ENCODE data around the gene ACO2.

The ACO2 gene

DNA sequence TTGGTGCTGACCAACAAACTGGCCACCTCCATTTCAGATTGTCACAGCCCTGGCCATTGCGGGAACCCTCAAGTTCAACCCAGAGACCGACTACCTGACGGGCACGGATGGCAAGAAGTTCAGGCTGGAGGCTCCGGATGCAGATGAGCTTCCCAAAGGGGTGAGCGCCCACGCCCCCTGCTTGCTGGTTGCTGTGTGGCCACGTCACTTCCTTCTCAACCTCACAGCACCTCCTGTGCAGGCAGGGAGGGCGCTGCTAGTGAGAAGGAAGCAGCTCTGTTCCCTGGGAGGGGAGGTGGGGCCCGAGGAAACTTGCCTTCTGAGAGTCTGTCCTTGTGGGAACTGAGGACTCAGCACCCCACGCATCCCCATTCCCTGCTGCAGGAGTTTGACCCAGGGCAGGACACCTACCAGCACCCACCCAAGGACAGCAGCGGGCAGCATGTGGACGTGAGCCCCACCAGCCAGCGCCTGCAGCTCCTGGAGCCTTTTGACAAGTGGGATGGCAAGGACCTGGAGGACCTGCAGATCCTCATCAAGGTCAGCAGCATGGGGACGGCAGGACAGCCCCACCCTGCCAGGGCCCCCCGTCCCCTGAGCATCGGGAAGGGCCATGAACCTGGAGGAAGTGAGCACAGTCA, 56.0 kb downstream of the ACO2 start:
- DNase-seq: peak; percentile 82

DNA sequence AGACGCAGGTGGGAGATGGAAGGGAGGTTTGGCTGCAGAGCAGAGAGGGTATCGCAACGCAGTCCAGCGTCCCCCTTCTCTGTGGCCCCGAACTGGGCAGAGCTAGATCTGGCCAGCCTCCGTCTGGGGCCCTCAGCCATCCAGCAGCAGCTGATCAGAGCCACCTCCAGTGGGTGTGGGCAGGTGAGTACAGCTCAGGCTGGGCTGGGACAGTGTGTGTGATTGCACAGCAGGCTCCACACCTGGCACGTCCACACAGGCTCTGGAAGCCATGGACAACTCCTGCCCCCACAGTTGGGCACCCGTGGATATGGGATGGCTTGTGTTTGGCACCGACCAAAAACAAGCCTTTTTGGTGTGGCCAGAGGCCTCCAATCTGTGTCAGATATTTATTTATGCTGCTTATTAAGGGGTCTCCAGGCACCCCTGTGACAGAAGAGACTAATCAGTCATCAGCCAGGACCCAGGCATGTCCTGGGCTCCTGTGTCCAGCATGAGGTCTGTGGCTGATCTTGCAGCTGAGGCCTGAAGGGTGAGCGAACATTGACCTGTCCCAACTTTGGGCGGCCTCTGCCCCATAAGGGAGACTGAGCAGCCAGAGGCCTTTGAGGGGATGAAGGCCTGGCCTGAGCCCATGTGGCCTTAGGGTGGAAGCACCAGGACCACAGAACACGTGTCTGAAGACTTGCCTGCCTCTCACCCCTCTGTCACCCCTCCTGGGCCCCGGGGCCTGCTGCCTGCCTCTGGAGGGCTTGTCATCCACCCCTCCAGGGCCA, 56.7 kb downstream of the ACO2 start:
- DNase-seq: no peak

DNA sequence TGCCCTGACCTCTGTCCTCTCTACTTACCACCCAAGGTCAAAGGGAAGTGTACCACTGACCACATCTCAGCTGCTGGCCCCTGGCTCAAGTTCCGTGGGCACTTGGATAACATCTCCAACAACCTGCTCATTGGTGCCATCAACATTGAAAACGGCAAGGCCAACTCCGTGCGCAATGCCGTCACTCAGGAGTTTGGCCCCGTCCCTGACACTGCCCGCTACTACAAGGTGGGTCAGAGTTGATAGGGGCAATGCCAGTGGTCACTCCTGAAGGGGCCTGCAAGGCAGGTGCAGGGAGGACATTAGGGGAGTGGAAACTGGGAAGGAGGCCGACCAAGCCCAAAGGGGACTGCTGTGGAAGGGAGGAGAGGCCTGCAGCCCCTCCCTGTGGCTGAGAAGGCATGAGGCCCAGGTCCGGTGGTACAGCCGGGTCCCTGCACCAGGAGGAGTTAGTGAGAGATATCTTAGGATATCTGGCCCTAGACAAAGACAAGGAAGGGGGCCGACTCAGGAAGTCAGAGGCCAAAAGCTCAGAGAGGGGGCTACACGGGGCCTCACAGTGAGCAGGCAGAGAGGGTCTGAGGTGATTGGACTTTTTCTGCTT, 57.4 kb downstream of the ACO2 start:
- DNase-seq: no peak

DNA sequence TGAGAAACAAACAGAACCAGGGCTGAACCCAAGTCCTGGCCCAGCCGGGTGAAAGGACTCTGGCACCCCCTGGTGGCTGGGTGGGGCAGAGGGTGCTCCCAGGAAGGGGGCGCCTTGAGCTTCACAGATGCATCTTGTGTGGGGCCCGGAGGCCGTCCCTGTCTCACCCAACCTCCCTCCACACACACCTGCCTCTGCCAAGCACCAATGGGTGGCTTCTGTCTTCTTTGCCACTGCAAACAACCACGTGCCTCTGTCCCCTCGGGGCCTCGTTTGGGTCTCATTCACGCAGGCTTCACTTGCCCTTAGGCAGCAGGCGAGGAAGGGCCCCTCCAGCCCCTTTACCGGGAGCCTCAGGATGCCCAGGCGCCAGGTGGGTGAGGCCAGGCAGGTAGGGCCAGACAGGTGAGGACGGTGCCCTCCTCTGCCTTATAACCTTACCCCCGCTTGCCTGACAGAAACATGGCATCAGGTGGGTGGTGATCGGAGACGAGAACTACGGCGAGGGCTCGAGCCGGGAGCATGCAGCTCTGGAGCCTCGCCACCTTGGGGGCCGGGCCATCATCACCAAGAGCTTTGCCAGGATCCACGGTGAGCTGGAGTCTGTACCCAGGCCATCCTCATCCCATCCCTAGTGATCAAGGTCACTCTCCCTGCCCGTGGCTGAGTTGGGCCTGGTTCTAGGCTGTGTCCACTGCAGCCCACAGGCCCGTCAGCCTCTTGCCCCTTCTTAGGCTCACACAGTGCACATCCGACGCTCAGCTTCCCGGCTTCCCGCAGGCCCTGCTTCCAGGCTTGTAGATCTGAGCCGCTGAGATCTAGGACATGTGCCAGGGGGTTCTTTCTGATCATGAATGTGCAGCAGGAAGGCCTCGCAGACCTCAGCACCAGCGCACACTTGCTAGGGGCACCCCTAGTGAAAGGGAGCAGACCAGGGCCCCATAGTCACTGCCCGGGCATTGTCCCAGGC, 58.2 kb downstream of the ACO2 start:
- DNase-seq: peak; percentile 72

DNA sequence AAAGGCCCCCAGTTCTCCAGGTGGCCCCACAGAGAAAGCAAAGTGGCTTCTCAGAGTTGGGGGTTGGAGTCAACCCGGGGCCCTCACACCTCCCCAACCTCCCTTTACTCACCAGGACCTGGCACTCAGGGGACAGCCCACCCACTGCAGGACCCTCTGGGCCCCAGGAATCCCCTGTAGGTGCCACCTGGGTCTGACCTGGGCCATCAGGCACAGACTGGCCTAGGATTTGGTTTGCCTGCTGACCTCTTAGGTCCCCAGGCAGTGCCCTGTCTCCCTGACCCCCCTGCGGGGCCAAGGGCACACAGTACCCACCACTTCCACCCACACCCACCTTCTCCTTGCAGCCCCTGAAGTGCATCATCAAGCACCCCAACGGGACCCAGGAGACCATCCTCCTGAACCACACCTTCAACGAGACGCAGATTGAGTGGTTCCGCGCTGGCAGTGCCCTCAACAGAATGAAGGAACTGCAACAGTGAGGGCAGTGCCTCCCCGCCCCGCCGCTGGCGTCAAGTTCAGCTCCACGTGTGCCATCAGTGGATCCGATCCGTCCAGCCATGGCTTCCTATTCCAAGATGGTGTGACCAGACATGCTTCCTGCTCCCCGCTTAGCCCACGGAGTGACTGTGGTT, 59.3 kb downstream of the ACO2 start:
- no peak for DNase-seq

DNA sequence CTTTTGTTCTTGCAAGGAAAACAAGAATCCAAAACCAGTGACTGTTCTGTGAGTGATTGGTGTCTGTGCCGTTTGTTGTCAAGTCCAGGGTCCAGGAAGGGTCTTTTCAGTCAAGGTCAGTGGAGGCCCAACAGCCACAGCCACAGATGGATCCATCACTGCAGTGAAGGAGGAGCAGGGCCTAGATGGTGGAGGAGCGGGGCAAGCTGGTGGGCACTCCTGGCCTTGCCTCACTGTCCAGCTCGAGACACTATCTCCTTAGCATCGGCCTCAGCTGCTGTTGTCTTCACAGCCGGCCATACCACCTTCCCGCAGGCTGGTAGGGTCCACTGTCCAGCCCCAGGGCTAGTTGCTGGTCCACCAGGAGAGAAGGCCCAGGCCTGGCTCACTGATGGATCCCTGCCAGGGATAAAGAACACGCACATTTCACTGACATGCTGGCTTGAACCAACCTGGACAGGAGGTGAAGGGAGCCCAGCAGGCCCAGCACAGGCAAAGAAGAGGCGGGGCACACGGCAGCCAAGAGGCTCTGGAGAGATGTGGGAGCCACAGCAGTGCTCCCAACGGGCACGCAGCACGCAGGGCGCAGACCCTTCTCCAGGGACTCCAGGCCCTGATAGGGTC, 60.1 kb downstream of the ACO2 start:
- no peak for DNase-seq

DNA sequence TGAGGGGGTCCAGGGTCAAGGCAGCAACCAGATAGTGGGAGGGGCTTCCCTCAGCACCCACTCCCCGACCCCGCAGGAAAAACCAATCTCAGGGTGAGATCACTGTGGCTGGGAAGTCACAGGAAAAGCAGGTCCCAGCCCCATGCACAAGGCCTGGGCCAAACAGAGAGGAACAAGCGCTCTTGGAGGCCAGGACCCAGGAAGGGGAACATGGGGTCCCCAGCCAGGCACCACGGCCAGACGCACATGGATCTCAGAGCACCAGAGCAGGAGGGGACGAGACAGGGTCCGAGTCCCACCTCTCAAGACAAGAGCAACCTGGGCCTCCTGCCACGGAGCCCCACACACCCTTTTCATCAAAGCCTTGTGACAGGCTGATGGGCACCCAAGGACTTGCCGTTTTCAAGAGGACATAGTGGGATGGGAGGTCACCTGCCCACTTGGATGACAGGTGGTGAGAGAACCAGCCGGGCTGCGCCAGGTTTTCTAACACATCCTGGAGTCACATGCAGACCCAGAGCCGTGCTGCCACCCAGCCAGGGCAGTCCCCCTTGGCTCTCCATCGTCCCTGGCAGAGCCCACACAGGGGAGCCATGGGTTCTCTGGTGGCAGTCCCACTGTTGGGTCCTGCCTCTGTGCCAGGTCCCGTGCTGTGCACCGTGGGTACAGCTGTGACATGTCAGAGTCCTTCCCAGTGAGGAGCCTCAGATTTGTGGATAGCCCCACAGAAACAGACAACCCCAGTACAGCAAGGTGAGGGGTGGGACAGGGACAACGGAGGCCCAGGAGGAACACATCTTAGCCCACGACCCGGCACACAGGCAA, 62.2 kb downstream of the ACO2 start:
- DNase-seq: no peak

DNA sequence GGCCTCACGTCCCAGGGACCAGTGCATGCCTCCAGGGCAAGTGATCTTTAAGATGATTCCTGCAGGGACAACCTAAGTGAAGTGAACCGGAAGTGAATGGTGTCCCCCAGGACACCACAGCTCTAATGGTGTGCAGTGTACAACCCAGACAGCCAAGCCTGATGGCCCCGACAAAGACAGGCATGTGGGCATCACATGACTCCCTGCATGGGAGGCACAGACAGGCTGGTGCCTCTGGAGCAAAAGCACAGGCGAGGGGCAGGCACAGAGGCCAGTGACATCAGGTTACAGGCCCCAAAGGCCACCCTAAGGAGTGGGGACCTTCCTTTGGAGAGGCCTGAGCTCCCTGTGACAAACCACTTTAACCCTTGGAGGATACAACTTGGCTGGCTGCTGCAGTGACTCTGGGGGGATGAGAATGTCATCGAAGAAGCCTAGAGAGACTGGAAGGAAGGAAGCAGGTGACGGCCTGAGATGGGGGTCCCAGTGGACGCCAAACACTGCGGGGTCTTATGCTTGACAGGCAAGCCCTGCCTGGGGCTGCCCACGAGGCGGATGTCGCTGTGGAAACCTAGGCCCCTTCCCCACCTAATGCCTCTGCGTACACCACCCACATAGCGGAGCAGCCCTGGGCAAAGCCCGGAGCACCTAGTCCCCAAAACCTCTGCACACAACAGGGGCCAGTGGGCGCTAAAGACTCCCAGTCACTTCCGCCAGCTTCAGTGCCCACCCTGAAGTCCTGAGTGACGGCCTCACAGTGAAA, 63.0 kb downstream of the ACO2 start:
- DNase-seq: no peak

DNA sequence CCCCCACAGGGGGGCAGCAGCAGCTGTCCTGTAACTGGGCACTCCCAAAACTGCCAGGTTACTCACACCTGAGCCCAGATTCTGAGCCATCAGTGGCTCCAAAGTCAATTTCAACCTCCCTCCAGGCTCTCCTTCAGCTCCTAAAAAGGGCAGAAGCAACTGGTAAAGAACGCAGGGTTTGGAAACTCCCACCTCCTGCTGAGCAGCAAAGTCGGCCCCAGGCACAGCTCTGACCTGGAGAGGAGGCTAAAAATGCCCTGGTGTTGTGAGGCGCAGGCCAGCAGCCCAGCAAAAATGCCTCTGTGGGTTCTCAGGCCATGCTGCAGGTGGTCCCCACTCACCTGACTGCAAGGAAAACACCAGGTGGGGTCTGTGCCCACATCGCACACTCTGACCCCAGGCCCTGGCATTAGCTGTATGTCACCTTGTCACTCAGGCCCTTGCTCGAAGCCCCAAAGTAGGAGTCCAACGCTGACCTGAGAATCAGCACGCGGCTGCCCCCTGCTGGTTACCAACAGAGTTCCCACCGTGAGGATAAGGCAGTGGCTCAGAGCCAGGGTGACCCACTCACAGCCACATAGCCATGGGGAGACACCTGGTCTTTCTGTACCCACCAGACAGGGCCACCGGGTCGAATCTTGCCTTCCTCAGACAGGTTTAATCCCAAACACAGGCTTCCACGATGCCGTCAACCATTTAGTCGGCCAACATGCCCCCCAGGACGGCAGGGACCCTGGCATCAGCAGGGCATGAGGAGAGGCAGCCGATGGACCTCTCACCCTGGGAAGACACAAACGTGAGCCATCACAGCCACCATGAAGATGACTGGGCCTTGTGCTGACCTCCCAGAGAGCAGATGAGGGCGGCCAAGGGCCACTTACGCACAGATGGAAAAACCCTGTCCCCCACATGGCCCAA, 64.2 kb downstream of the ACO2 start:
- DNase-seq: peak; percentile 75

DNA sequence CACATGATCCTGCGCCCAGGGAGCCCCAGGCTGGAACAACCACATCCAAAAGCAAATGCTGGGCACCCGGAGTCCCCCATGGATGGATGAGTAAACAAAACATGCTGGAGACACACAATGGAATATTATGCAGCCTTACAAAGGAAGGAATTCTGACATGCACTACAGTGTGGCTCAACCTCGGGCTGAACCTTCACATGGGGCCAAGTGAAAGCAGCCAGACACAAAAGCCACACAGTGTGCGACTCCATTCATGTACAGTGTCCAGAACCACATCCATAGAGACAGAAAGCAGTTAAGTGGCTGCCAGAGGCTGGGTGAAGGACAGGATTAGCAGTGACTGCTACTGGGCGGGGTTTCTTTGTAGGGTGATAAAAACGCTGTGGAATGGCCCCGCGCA, 65.3 kb downstream of the ACO2 start:
- DNase-seq: no peak

DNA sequence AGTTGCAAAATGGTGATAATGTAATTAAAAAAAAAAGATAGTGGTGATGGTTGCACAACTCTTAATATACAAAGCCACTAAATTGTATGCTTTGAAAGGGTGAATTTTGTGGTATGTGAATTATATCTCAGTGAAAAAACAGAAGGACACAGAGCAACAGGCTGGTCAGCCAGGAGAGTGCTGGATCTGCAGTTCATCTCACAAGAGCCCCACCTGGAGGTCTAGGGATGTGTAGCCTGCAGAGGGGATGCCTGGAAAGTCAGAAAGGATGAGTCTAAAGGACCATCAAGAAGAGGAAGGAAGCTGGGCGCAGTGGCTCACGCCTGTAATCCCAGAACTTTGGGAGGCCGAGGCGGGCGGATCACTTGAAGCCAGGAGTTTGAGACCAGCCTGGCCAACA, 66.3 kb downstream of the ACO2 start:
- no peak for DNase-seq

DNA sequence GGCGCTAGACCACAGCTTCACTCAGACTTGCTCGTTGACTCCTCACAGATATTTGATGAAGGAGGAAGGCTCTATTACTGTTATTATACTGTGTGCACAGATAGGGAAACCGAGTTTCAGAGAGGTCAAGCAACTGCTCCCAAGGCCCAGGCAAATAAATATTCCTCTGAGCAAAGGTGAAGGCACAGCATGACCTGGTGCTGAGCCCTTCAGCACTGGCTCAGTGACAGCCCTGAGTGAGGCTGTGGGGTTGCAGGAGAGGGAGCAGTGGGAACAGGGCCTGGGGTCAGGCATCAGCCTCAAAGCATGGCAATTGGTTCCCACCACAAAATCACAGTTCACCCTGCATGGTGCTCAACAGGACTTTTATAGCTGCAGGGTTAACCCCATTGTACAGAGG, 68.3 kb downstream of the ACO2 start:
- no peak for DNase-seq

DNA sequence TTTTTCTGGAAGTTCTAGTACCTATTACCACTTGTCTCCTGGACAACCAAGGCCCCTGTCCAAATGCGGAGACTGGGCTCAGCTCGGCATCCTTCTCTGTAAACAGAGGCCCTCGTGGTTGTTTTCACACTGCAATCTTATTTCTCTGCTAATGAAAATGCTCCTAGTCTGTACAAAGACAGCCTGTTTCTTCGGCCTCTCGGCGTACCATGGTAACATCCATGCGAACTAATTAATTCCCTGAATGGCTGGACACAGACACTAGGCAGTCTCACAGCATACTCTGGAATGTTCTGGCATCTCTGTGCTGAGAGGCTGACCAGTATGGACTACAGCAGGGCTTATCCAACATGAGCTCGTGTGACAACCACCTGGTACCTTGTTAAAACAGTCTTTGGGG, 69.7 kb downstream of the ACO2 start:
- DNase-seq: no peak

DNA sequence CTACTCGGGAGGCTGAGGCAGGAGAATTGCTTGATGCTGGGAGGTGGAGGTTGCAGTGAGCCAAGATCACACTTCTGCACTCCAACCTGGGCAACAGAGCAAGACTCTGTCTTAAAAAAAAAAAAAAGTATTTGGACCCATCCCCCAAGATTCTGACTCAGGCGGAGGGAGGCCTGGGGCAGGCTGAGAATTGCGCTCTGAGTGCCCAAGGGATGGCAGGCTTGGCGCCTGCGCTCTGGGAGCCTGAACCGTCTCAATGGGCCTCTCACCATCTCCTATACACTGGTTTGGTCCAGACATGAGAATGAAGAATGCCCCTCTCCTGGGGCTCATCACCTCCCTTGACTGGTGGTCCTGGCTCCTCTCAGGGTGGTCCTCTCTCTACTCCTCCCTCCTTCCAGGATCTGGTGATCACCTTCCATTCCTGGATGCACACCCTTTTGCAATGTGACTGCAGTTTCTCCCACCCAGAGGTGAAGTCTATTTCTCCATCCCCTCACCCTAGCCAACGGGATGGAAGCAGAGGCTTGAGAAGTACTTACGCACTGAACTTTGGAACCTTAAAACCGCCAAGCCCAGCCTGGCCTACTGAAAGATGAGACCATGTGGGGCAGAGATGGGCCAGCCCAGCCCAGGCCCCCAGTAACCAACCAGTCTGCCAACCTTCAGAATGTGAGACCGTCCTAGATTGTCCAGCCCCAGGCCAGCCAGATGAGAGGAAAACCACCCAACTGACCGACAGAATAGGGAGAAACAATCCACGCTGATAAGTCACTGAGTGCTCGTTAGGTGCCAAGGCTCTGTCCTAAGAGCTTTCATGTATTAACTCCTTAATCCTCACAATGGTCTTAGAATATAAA, 70.5 kb downstream of the ACO2 start:
- DNase-seq: no peak

DNA sequence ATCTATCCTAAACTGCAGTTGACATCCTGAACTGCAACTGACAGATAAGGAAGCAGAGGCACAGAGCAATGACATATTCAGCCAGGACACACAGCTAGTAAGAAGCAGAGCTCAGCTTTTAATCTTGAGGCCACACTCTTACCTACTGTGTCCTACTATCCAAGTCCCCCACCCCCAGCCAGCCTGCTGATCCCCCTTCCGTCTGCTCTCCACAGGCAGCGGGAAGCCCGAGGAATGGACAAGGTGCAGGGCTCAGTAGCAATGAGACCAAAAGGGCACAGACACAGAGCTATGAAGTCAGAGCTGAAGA, 71.0 kb downstream of the ACO2 start:
- no peak for DNase-seq

DNA sequence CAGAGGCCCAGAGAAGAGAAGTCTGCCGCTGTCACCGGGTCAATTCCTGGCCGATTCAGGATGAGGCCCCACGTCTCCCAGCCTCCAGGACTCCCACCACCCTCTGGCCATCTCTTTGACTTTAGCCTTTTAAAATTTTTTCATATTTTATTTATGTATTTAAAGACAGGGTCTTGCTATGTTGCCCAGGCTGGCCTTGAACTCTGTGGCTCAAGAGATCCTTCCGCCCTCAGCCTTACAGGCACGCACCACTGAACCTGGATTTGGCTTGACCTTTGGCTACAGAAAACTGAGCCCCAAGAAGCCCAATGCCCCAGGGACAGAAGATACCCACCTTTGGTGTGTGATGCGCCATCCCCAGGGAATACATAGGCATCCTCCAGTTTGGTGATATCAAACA, 71.4 kb downstream of the ACO2 start:
- DNase-seq: no peak

DNA sequence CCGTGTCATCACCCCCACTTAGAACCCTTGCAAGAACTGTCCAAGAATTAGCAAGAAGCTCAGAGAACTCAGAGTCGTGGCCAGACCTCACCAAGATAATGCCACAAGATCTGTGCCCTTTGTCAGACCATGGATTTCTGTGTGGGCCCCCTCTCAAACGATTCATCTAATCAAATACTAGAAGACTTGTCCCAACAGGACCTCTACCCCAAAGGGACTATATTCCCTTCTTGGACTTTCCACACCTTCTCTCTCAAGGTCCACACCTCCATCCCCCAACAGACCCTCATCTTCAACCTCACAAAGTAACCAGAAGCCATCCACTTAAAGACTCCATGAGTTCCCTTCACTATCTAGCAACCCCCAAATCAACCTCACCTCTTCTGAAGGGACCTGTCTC, 72.6 kb downstream of the ACO2 start:
- DNase-seq: no peak

DNA sequence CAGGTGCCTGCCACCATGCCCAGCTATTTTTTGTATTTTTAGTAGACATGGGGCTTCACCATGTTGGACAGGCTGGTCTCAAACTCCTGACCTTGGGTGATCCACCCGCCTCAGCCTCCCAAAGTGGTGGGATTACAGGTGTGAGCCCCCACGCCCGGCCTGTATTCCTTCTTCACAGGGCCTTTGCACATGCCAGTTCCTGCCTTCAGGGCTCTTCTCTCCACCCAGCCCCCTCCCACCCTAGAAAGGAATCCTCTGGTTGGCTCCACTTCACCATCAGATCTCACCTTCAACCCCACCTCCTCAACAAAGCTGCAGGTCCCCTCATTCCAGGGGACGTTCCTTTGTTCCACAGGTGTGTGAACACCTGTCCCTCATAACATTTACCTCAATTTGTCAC, 73.3 kb downstream of the ACO2 start:
- DNase-seq: no peak
